ENCODE data around the gene ACBD6.
A peak's percentile ranks its signal among the peaks of the same experiment; 100 is the strongest.

ACBD6 gene

GRCh38 chr1:180524915-180525714 is 22.7 kb upstream of the ACBD6 start:
- DNase-seq (ENCODE audit: low read depth in 2 of 2), result no peak

DNA sequence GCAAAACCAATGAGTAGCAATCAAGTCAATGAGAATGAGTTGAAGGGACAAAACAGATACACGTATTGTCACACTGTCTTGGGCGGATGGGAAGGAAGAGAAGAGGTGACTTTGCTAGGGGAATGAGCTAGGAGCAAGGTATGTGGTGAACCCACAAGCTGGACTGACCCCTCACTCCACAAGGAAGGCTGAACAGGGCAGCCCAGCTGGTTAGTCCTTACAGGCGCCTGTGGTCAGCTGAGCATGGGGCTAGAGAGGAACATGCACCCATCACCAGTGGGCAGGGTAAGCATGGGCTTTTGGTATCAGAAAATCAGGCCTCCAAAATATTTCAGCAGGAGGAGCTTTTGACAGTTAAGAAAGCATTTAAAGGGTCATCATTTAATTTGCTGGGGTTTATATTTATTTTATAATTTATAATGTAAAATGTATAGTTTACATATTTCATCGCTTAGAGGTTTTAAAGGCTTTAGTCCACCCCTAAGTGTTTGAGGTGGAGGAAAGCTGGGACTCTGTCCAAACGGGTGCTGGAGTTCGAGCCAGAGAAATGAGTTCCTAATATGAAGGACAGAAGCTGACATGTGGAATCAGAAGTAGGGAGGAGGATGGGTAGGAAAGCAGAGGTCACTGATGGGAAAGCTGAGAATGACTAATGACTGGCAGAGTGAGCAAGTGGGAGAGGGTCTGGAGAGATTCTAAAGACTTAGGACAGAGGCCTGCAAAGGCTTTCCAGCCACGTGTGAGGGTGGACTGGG is 22.0 kb upstream of the ACBD6 start:
- DNase-seq (ENCODE audit: low read depth in 2 of 2), result no peak

- DNase-seq (ENCODE audit: low read depth in 2 of 2), result no peak
Observed at GRCh38 chr1:180522213-180522515, 19.8 kb upstream of the ACBD6 start.

GRCh38 chr1:180521474-180522212 is 19.3 kb upstream of the ACBD6 start:
- DNase-seq (ENCODE audit: low read depth in 2 of 2), result no peak

- no peak for DNase-seq (ENCODE audit: low read depth in 2 of 2)
Observed at GRCh38 chr1:180519846-180520245, 17.5 kb upstream of the ACBD6 start.

DNA sequence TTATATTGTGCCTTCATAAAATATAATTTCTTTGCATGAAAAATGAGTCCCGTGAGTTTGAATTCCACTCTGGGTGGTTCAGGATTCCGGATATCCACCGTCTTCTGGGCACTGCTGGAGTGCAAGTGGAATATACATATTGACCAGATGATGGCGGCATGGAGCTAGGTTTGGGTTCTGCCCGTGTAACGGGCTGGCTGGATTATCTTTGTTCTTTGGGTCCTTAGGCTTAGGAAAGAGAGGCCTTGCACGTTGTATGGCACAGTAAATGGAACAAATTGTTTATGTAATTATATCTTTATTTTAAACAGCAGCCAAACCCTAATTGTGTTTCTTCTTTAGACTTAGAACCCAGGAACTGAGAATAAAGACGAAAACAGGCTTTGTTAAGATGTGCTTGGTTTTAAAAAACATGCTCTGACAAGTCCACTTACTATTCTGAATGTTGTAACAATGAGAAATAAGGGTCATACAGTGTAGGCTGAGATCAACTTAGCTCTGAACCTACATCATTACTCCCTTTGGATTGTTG is 13.5 kb upstream of the ACBD6 start:
- peak in 1 of 2 donors; percentile 31 for DNase-seq (ENCODE audit: low read depth in 2 of 2)

DNA sequence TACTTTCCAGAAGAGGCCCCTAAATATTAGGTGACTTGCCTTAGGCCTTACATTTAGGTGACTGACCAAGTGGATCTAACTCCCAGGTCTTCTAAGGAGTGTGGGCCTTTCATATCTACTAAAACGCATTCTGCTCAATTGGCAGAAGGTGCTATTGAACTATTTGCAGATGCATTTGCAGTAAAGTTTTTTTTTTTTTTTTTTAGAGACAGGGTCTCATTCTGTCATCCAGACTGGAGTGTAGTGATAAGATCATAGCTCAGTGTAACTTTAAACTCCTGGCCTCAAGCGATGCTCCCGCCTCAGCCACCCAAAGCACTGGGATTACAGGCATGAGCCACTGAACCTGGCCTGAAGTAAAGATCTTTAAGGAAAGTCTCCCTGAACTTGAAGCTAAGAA is 13.0 kb upstream of the ACBD6 start:
- no peak for DNase-seq (ENCODE audit: low read depth in 2 of 2)

GRCh38 chr1:180513531-180513930 is 11.2 kb upstream of the ACBD6 start:
- no peak for DNase-seq (ENCODE audit: low read depth in 2 of 2)

DNA sequence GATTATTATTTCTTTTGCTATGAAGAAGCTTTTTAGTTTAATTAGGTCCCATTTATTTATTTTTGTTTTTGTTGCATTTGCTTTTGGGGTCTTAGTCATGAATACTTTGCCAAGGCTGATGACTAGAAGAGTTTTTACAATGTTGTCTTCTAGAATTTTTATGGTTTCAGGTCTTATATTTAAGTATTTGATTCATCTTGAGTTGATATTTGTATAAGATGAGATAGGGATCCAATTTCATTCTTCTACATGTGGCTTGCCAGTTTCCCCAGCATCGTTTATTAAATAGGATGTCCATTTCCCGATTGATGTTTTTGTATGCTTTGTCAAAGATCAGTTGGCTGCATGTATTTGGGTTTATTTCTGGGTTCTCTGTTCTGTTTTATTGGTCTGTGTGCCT is 8.5 kb upstream of the ACBD6 start:
- DNase-seq (ENCODE audit: low read depth in 2 of 2), result no peak

- no peak for DNase-seq (ENCODE audit: low read depth in 2 of 2)
Observed at GRCh38 chr1:180508725-180509097, 6.3 kb upstream of the ACBD6 start.

GRCh38 chr1:180507795-180508724 is 5.7 kb upstream of the ACBD6 start:
- no peak for DNase-seq (ENCODE audit: low read depth in 2 of 2)

DNA sequence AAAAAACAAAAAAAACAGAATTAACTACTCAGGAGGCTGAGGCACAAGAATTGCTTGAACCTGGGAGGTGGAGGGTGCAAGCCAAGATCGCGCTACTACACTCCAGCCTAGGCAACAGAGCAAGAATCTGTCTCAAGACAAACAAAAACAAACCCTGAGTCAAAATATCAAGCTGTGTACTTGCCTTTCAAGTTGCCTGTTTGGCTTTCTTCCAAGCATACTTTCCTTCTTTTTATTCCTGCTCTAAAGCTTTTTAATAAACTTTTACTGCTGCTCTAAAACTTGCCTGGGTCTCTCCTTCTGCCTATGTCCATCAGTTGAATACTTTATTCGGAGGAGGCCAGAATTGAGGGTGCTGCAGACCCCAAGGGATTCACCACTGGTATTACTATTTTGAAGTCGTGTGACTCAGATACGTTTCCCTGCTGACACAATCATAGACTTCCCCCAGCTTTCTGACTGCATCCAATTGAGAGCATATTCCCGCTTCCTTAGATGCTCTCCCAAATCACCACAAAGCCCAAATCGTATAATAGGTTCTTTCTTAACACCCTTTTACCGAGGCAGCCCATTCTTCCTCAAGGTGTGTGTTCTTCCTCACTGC is 3.5 kb upstream of the ACBD6 start:
- DNase-seq (ENCODE audit: low read depth in 2 of 2), result no peak

- DNase-seq (ENCODE audit: low read depth in 2 of 2), result no peak
Observed at GRCh38 chr1:180504186-180504585, 1.8 kb upstream of the ACBD6 start.

DNA sequence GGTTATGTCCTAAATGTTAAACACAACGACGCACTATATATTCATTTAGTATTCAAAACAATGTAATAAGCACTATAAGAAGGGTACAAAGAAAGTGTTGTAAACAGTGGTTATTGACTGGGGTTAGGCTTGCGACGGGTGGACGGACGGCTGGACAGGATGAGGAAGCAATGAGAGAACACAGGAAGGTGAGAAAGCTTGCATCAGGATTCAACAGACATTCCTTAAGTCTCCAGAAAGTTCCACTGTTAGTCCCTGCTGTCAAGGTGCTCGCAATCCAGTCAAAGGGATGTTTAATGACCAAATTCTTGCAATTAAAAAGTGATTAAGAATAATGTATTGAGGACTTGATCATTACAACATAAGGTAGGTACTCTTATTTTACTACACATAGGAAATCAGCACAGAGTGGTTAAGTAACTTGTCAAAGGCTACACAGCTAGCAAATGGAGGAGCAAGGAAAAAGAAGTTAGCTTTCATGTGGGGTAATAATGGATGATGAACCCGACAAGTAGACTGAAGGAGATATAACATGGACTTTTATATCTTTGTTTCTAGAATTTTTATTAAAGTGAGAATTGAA is 994 bp upstream of the ACBD6 start:
- no peak for DNase-seq (ENCODE audit: low read depth in 2 of 2)

DNA sequence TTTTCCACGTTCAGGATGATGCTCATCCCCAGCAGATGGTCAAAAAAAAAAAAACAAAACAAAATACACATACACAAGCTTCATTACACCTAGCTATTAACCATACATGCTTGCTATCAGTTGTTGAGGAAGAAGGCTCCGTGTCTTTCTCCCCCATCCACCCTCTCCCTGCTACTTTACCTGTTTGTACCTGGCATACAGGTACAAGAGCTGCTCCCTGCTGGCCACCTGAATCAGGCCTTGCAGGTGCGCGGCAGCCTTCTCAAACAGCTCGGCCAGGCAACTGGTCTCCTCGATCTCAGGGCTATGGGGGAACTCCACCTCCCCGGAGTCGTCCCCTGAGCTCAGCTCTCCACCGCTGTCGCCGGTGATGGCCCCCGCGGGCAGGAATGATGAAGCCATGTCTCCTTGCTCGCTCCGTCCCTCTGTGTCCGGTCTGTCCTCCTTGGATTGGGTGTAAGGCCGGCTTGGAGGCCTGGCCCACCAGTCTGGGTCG is 464 bp downstream of the ACBD6 start:
- peak in 1 of 2 donors; percentile 17 for DNase-seq (ENCODE audit: low read depth in 2 of 2)

- no peak for DNase-seq (ENCODE audit: low read depth in 2 of 2)
Observed at GRCh38 chr1:180500689-180501088, 1.7 kb downstream of the ACBD6 start.

DNA sequence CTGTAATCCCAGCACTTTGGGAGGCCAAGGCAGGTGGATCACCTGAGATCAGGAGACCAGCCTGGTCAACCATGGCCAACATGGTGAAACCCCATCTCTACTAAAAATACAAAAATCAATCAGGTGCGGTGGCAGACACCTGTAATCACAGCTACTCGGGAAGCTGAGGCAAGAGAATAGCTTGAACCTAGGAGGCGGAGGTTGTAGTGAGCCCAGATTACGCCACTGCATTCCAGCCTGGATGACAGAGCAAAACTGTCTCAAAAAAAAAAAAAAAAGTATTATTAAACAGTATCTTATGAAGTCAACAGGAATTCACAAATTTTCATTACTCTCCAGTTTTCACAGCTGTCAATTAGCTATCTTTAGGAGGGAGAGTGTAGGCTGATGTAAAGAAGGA is 3.8 kb downstream of the ACBD6 start:
- DNase-seq (ENCODE audit: low read depth in 2 of 2), result no peak

- DNase-seq (ENCODE audit: low read depth in 2 of 2), result no peak
Observed at GRCh38 chr1:180497826-180498225, 4.6 kb downstream of the ACBD6 start.

GRCh38 chr1:180494370-180494769 is 8.0 kb downstream of the ACBD6 start:
- DNase-seq (ENCODE audit: low read depth in 2 of 2), result no peak

DNA sequence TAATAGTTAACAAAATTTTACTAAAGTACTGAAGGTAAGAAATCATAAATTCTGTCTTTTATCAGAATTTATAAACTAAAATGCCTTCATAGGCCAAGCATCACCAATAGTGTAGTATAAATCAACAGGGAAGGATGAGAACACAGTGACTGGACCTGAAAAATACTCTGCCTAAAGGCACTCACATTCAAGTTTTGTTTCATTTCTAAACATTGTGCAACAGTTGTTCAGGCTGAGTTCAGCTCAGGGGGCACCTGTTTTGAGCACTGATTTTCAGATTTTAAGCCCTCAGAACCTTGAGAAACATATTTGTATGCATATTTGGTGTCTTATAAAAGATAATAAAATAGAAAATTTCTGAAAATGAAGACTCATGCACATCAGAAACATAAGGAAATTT is 12.4 kb downstream of the ACBD6 start:
- no peak for DNase-seq (ENCODE audit: low read depth in 2 of 2)

Data from stimulated activated CD8-positive, alpha-beta memory T cell treated with anti-CD3 and anti-CD28 coated beads, Interleukin-15, amount 100 ng/mL, for 48 hours (primary cell).